ENCODE data around the gene GPC1. TPM values are rescaled to one million over a fixed set of nuclear protein-coding genes. Genes with fewer than 3 reads are reported as not detected.

GPC1 gene
- total and polyA plus RNA-seq, 2 of the 13 experiments (the other 11 are each of a cell fraction or from before 2014, with no cell fraction given): 4.0 to 5.5 TPM

- TF ChIP-seq, protein P1, sequence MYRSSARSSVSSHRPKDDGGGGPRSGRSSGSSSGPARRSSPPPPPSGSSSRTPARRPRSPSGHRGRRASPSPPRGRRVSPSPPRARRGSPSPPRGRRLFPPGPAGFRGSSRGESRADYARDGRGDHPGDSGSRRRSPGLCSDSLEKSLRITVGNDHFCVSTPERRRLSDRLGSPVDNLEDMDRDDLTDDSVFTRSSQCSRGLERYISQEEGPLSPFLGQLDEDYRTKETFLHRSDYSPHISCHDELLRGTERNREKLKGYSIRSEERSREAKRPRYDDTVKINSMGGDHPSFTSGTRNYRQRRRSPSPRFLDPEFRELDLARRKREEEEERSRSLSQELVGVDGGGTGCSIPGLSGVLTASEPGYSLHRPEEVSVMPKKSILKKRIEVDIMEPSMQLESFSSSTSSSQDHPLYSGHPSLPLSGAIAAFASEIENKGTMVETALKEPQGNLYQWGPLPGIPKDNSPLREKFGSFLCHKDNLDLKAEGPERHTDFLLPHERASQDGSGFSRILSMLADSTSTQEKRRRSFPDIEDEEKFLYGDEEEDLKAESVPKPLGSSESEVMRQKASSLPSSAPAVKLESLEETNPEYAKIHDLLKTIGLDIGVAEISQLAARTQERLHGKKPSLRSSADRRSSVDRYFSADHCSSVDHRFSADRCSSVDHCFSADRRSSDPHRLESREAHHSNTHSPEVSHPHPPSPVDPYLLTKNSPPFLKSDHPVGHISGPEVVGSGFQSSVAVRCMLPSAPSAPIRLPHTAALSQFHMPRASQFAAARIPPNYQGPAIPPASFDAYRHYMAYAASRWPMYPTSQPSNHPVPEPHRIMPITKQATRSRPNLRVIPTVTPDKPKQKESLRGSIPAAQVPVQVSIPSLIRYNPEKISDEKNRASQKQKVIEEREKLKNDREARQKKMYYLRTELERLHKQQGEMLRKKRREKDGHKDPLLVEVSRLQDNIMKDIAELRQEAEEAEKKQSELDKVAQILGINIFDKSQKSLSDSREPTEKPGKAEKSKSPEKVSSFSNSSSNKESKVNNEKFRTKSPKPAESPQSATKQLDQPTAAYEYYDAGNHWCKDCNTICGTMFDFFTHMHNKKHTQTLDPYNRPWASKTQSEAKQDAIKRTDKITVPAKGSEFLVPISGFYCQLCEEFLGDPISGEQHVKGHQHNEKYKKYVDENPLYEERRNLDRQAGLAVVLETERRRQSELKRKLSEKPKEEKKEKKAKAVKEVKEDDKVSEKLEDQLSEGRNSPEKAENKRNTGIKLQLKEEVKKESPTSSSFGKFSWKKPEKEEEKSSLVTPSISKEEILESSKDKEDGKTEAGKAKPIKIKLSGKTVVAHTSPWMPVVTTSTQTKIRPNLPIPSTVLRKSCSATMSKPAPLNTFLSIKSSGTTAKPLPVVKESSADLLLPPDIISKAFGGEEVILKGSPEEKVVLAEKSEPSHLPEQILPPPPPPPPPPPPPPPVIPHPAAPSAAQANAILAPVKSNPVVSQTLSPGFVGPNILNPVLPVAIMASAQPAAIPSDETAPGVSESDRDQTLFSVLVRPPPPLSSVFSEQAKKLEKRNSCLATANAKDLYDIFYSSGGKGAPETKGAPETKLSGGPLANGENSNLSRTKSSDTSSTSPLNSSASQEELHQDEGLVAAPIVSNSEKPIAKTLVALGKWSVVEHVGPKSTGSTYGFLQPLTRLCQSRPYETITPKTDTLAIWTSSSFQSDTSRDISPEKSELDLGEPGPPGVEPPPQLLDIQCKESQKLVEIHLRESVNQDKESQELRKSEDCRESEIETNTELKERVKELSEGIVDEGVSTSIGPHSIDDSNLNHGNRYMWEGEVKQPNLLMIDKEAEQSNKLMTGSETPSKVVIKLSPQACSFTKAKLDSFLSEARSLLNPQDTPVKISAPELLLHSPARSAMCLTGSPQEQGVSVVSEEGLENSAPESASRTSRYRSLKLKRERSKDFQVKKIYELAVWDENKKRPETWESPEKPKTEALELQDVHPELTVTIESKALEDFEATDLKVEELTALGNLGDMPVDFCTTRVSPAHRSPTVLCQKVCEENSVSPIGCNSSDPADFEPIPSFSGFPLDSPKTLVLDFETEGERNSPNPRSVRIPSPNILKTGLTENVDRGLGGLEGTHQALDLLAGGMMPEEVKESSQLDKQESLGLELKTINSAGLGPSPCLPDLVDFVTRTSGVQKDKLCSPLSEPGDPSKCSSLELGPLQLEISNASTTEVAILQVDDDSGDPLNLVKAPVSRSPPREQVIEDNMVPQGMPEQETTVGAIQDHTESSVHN (CRISPR knock-in tag; IDR thresholded peaks at IDR 0.05): no peak
- TF ChIP-seq, protein P2, sequence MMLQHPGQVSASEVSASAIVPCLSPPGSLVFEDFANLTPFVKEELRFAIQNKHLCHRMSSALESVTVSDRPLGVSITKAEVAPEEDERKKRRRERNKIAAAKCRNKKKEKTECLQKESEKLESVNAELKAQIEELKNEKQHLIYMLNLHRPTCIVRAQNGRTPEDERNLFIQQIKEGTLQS (CRISPR knock-in tag; IDR thresholded peaks at IDR 0.05): 0 out of 2 replicates have a peak, but pooled peaks have one; percentile 31
- TF ChIP-seq JDP2 (CRISPR knock-in tag; IDR thresholded peaks at IDR 0.05; ENCODE audit: borderline replicate concordance) (no peak), HOXD1 (CRISPR knock-in tag; IDR thresholded peaks at IDR 0.05) (no peak), SATB2 (CRISPR knock-in tag; IDR thresholded peaks at IDR 0.05) (no peak), PITX1 (CRISPR knock-in tag; IDR thresholded peaks at IDR 0.05) (no peak), CREB1 (IDR thresholded peaks at IDR 0.05) (peak; percentile 14; the same call in 1 of the 2 replicates), CREB1 (CRISPR knock-in tag; IDR thresholded peaks at IDR 0.05) (no peak), KDM4B (CRISPR knock-in tag; IDR thresholded peaks at IDR 0.05) (no peak), ELF1 (CRISPR knock-in tag; IDR thresholded peaks at IDR 0.05) (no peak), ZNF124 (CRISPR knock-in tag; IDR thresholded peaks at IDR 0.05) (no peak)
- TF ChIP-seq, protein P3, sequence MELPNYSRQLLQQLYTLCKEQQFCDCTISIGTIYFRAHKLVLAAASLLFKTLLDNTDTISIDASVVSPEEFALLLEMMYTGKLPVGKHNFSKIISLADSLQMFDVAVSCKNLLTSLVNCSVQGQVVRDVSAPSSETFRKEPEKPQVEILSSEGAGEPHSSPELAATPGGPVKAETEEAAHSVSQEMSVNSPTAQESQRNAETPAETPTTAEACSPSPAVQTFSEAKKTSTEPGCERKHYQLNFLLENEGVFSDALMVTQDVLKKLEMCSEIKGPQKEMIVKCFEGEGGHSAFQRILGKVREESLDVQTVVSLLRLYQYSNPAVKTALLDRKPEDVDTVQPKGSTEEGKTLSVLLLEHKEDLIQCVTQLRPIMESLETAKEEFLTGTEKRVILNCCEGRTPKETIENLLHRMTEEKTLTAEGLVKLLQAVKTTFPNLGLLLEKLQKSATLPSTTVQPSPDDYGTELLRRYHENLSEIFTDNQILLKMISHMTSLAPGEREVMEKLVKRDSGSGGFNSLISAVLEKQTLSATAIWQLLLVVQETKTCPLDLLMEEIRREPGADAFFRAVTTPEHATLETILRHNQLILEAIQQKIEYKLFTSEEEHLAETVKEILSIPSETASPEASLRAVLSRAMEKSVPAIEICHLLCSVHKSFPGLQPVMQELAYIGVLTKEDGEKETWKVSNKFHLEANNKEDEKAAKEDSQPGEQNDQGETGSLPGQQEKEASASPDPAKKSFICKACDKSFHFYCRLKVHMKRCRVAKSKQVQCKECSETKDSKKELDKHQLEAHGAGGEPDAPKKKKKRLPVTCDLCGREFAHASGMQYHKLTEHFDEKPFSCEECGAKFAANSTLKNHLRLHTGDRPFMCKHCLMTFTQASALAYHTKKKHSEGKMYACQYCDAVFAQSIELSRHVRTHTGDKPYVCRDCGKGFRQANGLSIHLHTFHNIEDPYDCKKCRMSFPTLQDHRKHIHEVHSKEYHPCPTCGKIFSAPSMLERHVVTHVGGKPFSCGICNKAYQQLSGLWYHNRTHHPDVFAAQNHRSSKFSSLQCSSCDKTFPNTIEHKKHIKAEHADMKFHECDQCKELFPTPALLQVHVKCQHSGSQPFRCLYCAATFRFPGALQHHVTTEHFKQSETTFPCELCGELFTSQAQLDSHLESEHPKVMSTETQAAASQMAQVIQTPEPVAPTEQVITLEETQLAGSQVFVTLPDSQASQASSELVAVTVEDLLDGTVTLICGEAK (IDR thresholded peaks at IDR 0.05): no peak
- TF ChIP-seq, protein P3 (CRISPR knock-in tag; IDR thresholded peaks at IDR 0.05): no peak
These were observed 571 bp upstream of the GPC1 start (continued) for GRCh38 chr2:240434728-240435456.
